RWPE1 (cell line): ENCODE data around the gene IFT122.
"Not testable (repeated sequence)": the region's sequence is repeated elsewhere in the genome, so short reads cannot be mapped to it uniquely, and the experiment has no call there.

ENCODE experiments used
- CTCF ChIA-PET: fragments of 350-600 bp; sonication (Branson Sonifier 250); formaldehyde crosslinking; extraction: SDS; loops from one replicate; lab custom pipeline; 2021; lab: Yijun Ruan, JAX
- POLR2A ChIA-PET: fragments of 400-600 bp; formaldehyde crosslinking; extraction: SDS; loops from one replicate; lab custom pipeline; 2020; ENCODE audit warnings: antibody characterized with exemption; ENCODE audit not compliant: low non-redundant PET; lab: Yijun Ruan, JAX
- DNase-seq: peaks from one replicate; pipeline ENCODE4 v3.0.0; 2012; ENCODE audit warnings: low spot score
- H3K27ac ChIP-seq: fragments of 450-650 bp; 2 replicates; pipeline ENCODE4 v1.5.1; 2017
- CTCF ChIP-seq: fragments of 450-650 bp; conservative IDR thresholded peaks from 2 replicates; pipeline ENCODE4 v1.5.1; 2017; ENCODE audit warnings: low read depth, mild to moderate bottlenecking

The IFT122 gene

GRCh38 chr3:129540776-129541516 lies 100.9 kb downstream of the IFT122 start:
- DNase-seq: no peak
- ChIA-PET POLR2A (no interaction called here), CTCF (interaction anchor here (0.7 kb wide), 1 partner anchor 16 kb away, joined by 3 read pairs; no protein-coding TSS in a partner anchor)
- TF ChIP-seq CTCF: no peak
- no peak overlapping the region for H3K27ac ChIP-seq

GRCh38 chr3:129542747-129543146 lies 102.7 kb downstream of the IFT122 start:
- POLR2A ChIA-PET: no interaction called here
- CTCF ChIA-PET: no interaction called here
- no peak for DNase-seq

GRCh38 chr3:129543156-129543790 lies 103.2 kb downstream of the IFT122 start, which contains the start of gene H1-8:
Gene H1-8 (plus strand): TSS chr3:129543175. CDS start chr3:129543219, 44 bp downstream.
- no peak for TF ChIP-seq CTCF
- ChIA-PET POLR2A (no interaction called here), CTCF (no interaction called here)
- no peak within 1 kb of the TSS for H3K27ac ChIP-seq
- DNase-seq: no peak

More at GRCh38 chr3:129542747-129543146, 102.7 kb downstream of the IFT122 start:
- no peak overlapping the region for H3K27ac ChIP-seq
- TF ChIP-seq CTCF: no peak

GRCh38 chr3:129543999-129544398 lies 104.0 kb downstream of the IFT122 start:
- CTCF ChIA-PET: interaction anchor here (0.5 kb wide), 1 partner anchor 783 kb away, joined by 7 read pairs; no protein-coding TSS in a partner anchor
- POLR2A ChIA-PET: no interaction called here
- H3K27ac ChIP-seq: no peak overlapping the region
- TF ChIP-seq CTCF: no peak
- DNase-seq: no peak

- CTCF ChIA-PET, H3K27ac ChIP-seq, POLR2A ChIA-PET, DNase-seq: not testable (repeated sequence)
Measured at GRCh38 chr3:129545951-129546350, 105.9 kb downstream of the IFT122 start.

- CTCF ChIA-PET: no interaction called here
- no peak for DNase-seq
- TF ChIP-seq CTCF: no peak
- POLR2A ChIA-PET: no interaction called here
- H3K27ac ChIP-seq: no peak overlapping the region
Measured at GRCh38 chr3:129547241-129547640, 107.2 kb downstream of the IFT122 start.
